HG03342 (cell line): ENCODE data around the gene FAM83D.
"Not testable (repeated sequence)": the region's sequence is repeated elsewhere in the genome, so short reads cannot be mapped to it uniquely, and the experiment has no call there.

Source experiments
- ATAC-seq: cut with Tn5 transposase; IDR thresholded peaks from one replicate; pipeline ENCODE4 v1.9.1; 2021; ENCODE audit warnings: mild to moderate bottlenecking, moderate library complexity; ENCODE audit not compliant: unreplicated experiment

Gene FAM83D

DNA sequence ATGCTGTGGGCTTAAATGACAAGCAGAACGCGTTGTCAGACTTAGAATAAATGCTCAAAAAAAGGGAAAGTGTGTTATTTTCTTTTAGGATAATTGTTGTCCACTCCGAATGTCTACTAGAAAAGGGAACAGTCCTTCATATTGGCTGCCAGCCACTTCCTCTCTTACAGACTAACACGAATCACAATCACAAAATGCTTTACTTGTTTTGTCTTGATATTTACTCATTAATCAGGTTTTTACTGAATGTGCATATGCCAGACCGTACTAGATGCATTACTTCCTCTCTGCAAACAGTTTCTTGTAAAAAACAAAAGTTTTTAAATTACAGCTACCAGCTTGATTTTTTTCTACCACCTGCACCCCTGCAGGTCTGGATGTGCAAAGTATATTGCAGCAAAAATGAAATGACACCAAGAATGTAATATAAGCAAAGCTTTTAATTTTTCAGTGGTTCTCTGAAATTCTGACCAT is 36.7 kb downstream of the FAM83D start:
- ATAC-seq, result no peak

DNA sequence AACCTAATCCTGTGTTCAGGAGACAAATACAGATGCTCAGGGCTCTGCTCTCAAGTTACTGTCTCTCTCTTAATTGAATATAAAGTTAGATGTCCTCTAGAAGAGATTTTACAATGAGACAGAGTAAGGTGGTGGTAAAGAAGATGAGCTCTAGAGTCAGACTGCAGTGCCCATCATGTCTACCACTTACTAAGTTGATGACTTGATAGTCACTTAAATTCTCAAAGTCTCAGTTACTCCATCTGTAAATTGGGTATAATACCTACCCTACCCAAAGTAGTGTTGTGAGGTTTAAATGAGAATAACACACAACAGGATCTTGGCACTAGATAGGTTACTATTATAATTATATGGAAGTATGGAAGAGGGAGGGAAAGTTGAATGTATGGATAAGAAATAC is 37.5 kb downstream of the FAM83D start:
- ATAC-seq, result no peak

DNA sequence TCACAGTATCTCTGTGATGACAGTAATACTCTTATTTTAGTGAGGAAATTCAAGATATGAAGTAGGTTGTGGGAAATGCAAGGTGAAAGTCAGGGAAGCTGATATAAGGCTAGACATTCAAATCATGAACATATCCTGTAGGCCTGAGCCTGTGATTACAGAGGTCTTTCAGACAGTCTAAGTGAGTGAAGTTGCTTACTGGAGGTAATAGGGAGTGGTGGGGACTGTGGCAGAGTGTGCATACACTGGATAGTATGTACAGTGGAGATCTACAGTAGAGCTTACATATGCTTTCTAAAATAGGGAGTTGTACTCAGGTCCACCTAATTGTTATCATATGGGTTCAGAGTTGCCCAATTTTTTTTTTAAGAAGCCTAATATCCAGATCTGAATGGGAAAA is 39.0 kb downstream of the FAM83D start:
- ATAC-seq, result no peak

DNA sequence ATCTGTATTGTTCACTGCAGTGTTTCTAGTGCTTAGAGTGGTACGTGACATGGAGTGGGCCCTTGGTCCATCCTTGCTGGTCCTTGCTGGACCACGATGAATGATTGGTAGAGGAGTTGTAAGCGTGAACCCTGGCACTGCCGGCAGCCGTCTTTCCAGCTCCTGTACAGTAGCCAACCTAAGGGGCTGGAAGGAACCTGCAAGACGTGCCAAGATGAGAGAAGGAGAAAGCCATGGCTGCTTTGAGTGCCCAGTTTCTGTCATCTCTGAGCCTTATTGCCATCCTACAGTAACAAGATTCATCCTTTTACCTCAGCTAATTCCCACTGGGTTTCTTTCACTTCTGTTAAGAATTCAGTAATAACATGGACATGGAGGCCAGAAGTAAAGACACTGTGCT is 41.9 kb downstream of the FAM83D start:
- ATAC-seq, result no peak

DNA sequence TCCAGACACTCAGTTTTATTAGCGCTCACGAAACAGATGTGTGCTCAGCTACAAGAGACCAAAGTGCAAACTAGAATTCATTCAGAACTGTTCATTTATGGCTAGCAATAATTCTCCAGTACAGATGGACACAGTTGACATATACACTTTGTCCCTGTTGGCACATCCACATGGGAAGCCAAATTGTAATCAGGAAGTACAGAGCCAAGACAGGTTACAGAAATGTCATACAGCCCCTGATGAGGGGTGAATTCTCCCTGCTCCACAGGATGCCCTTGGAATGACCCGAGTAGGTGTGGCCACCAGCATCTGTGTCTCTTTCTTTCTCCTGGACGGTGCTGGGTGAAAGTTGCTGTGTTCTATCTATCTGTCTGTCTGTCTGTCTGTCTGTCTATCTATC is 43.5 kb downstream of the FAM83D start:
- no peak for ATAC-seq

DNA sequence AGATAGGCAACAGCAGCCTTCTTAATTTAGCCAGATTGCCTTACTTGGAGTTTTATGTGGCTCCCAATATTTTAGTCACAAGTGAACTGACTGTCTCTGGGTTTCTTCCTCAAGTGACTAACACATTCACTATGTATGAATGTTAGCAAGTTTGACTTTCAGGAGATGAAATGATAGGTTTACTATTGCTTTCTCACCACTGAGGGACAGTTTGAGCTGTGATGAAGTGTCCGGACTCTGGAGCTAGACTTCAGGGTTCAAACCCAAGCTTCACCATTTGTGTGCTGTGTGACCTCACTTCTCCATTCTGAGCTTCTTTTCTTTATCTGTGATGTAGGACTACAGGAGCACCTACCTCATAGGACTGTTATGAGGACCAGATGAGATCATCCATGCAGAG is 44.1 kb downstream of the FAM83D start:
- ATAC-seq, result no peak

DNA sequence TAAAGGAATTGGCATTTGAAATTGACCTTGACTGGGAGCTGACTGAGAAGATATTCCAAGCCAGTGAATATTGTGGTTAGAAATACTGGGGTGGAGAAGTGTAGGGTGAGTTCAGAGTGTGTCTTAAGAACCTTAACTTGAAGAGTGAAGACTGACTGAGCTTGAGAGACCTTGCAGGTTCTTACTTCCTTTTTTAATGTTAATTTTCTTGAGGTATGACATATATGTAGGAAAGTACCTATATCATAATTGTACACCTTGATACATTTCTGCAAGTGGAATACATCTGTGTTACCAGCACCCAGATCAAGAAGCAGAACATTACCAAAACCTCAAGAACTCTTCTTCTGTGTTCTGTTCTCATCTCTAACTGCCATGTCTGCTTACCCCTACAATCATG is 46.9 kb downstream of the FAM83D start:
- no peak for ATAC-seq

DNA sequence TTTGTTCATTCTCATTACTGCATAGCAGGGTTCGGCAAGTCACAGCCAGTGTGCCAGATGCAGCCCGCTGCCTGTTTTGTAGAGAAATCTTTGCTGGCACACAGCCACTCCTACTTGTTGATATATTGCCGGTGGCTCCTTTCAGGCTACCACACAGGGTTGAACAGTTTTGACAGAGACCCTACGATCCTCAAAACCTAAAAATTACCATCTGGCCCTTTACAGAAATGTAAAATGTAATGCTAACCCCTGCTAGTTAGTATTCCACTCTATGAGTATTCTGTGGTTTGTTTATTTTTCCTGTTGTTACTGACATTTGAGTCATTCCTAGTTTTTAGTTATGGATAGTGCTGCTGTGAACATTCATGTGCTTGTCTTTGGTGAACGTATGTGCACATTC is 47.4 kb downstream of the FAM83D start:
- no peak for ATAC-seq

DNA sequence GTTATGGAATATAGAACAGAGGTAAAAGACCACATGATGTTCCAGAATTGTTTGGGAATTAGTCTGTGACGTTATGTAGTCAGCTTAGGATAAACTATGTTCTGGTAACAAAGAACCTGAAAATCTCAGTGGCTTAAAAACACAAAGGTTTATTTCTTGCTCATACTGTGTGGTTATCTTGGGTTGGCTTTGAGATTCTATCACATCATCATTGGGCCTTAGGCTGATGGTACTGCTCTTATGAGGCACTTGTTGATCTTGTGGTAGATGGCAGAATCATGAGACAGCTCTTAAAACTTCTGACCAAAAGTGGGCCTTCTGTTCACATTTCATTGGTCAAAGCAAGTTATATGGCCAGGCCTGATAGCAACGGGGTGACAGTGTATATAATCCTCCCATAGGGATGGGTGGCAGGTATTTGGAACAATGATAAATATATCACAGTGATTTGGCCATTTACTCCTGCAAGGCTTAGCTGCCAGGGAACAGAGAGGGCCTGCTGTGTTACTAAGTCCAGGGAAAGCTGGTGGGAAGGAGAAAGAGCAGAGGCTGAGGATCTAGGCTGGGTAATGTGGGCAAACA is 49.4 kb downstream of the FAM83D start:
- no peak for ATAC-seq

DNA sequence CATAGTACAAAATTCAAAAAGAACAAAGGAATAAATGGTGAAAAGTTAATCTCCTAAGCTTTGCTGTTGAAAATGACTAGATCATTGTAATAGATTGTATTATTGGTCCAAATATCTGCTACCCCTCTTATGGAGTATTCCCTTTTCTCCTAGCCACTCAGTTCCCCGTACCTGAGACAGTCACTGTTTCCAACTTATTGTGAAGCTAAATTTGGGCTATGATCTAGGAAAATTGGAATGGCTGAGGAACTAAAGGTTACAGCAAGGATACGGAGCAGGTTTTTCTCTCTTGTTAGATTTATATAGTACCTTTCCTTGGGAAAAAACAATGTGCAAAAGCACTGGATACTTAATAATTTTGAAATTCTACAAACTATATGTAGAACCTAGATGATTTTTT is 53.2 kb downstream of the FAM83D start:
- ATAC-seq, result no peak

DNA sequence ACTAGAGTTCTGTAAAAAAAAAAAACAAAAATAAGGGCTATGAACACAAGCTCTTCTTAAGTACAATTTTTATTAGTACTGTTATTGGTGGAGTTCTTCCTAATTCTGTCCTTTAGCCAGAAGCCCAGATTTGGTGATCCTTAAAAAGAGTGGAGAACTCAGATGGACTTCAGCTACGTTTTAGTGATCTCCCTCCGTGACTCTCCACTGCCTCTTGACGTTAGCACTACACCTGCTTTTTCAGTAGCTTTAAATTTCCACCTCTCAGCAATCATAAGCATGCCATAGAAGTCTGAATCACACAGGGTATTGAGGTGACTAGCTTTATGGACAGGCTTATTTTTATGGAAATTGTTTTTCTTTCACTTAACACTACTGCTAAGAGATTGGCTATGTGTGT is 53.6 kb downstream of the FAM83D start:
- ATAC-seq, result no peak

DNA sequence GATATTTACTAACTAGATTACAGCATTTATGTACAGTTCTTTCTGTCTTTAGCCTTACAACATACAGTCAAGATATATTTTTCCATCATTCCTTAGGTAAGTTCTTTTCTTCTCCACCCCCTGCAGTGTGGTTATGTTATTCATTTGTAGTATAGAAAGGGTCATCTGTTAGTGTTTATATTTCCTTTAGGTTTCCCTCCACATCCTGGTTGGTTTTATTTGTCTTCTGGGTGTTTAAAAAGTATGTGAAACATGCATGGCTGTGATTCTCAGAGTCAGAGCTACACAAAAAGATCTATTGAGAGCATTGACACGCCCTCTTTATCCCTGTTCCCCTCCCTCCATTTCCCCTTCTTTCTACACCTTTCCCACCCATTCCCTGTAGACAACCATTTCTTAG is 56.1 kb downstream of the FAM83D start:
- ATAC-seq, result no peak

DNA sequence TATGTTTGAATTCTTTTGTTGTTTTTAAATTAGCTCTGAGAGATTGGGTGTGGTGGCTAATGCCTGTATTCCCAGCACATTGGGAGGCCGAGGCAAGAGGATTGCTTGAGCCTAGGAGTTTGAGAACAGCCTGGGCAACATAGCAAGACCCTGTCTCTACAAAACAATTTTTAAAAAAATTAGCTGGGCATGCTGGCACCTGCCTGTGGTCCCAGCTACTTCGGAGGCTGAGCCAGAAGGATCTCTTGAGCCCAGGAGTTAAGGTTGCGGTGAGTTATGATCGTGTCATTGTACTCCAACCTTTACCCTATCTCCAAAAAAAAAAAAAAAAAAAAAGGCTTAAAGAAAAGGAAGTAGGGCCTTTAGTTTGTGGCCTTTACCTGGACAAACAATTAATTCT is 58.8 kb downstream of the FAM83D start:
- no peak for ATAC-seq

DNA sequence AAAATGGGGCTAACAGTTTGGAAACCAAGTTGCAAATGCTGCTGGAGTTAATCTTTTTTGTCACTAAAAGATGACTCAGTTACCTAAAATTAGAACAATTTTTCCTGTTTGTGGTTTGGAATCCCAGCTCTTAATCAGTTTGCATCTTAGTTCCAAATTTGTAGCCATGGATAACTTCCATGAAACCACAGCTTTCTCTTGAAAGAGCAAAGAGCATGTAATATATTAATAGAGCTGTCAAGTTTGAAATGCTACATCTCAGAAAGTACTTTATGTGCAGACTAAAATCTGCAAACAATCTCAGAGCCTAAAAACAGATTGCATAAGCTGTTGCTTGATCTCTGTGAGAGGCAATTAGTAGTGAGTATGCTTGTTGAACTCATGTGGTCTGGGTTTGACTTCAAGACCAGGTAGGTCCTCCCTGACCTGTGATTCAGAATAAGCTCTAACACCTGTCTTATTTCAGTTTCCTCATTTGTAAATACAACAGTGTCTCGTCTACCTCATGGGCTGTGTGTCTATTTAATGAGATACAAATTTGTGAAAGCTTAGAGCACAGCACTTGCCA is 59.5 kb downstream of the FAM83D start:
- ATAC-seq, result no peak

DNA sequence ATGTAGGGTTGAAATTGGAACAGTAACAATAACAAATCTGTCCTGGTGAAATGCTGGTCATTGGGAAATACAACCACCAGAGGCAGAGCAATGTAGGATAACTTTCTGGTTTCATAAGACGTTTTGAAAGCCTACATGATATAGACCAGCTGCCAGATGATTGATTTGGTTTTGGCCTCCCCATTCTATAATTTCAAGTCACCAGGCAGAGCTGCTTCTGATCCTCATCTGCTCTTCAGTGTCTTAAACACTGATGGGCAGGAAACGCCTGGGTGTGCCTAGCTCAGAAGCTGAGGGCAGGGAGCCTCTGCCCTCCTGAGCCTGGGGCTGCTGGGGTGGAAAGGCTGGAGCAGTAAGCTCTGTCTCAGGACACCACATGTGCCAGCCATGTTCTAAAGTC is 60.4 kb downstream of the FAM83D start:
- no peak for ATAC-seq

DNA sequence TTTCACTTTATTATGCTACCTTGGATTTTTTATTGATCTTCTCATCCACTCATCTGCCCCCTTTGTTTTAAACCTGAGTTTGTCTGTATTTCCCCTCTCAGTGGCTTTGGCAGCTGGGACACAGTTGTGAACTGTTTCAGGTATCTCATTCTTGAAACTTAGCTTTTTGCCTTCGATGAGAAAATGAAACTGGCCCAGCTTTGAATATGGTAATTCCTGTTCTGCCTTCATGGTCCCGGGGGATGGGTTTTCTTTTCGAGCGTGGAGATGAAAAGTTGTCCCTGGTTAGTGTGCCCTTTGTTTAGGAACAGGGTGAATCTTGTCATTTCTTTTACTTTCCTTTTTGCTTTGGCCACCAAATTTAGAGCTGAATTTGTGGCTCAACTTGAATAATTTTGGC is 61.6 kb downstream of the FAM83D start:
- peak; percentile 81 for ATAC-seq

DNA sequence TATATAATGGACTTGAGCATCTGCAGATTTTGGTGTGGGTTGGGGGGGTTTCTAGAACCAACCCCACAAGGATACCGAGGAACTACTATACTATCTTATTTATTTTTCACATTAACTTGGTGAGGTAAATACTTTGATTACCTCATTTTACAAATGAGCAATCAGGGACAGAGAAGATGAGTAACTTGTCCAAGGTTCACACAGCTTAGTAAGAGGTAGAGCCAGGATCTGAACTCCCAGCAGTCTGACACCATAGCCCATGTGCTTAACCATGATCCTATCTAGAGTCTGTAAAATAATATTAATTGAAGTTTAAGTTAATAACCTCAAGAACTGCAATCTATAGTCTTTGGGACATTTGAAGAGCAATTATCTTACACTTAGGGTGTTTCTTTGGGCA is 64.5 kb downstream of the FAM83D start:
- ATAC-seq, result no peak

DNA sequence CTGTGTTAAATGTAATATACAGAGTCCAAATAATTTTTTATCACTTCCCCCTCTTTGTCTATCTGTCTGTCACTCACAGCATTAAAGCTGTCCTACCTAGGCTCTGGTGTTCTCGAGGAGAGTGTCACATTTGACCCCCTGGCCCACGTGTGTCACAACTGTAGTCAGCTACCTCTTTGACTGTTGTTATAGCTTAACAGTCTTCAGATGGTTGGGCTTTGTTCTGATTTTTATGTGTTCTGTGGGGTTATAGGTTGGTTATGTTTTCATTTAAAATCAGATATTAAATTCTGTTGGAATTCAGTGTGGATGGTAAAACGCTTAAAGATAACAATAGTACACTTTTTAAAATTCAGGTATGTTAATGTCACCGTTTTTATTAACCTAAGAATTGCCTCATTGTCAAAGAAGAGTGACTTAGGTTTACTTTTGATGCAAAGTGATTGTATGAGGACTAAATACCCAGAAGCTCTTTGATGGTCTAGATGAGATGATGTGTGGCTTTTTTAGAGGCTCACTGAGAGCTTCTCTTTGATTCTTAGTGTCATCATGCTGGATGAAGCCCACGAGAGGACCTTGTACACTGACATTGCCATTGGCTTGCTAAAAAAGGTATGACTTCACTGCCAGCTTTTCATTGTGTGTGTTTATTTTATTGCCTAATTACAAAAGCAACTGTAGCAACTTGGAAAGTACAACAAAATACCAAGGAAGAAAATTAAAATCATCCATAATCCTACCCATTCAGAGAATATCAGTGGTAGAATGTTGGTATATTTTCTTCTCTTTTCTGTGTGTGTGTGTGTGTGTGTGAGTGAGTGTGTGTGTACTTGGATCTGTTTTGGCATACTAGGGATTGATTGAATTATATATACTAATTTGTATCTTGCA is 65.8 kb downstream of the FAM83D start:
- no peak for ATAC-seq

DNA sequence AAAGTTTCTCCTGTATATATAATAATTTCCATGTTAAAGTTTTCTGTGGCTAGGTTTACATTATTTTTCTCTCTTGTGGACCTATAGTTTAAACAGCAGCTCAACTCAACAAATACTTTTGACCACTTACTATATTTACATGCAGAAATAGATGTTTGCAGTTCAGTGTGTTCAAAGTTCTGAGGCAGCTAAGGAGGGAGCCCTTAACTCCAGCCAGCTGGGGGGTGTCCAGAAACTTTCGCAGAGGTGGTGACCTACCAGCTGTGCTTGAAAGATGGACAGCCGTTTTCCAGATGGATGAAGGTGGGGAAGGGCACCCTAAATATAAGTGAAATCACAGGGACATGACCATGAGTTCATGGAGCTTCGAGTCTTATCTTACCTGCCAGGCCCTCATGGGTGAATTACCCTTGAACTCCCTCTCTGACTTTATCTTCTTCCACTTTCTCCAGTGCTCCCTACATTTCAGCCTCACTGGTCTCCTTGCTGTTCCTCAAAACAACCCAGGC is 69.4 kb downstream of the FAM83D start:
- no peak for ATAC-seq

DNA sequence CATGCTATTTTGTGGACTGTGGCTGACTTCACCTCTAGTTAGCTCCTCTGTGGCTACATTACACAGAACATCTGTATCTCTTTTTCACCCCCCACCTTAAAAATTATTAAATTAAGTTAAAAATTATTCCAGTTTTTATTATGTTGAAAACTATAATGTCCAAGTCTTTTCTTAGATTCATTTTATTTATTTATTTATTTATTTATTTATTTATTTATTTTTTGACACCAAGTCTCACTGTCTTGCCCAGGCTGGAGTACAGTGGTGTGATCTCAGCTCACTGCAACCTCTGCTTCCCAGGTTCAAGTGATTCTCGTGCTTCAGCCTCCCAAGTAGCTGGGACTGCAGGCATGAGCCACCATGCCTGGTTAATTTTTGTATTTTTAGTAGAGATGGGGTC is 70.6 kb downstream of the FAM83D start:
- not testable (repeated sequence) for ATAC-seq

DNA sequence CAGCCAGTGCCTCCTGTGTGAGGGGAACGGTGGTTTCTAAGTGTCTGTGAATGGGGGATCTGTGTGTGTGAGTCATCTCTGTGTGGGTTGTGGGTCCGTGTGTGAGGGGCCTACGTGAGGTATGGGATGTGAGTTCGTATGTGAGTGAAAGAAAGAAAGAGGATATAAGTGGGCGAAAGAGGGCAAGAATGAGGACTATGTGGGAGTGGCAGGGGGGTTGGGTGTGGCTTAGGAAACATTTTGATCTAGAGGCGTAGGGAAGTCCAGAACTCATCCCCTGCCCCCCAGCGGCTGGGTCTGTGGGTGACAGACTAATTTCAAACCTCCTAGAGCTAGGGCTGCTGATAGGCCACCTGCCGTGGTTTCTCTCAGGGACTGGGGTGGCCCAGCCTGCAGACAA is 71.4 kb downstream of the FAM83D start:
- peak; percentile 79 for ATAC-seq

DNA sequence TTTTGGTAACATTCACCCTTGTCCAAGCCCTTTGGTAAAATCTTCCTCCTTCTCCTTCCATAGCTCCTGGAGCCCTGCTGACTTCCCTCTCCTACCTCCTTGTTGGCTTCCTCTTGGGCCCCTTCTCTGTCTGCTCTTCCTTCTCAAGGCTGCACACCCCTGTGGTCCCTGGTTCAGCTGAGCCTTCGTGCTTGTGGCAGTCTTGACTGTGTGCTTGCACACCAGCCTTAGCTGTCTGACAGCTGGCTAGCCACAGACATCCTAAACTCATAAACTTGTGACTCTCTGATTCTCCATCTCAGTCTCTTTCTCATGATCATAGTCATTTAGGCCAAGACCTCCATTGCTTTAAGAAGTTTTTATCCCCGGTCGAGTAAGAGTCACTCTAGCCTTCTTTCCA is 73.0 kb downstream of the FAM83D start:
- no peak for ATAC-seq
